Measurements from ENCODE around the gene VAMP8. TPM values are rescaled to one million over a fixed set of nuclear protein-coding genes. Genes with fewer than 3 reads are reported as not detected.
"Not testable (repeated sequence)": the region's sequence is repeated elsewhere in the genome, so short reads cannot be mapped to it uniquely, and the experiment has no call there.

Gene VAMP8
- total RNA-seq, 1 experiment from 2014 or later = 25.0 TPM

DNA sequence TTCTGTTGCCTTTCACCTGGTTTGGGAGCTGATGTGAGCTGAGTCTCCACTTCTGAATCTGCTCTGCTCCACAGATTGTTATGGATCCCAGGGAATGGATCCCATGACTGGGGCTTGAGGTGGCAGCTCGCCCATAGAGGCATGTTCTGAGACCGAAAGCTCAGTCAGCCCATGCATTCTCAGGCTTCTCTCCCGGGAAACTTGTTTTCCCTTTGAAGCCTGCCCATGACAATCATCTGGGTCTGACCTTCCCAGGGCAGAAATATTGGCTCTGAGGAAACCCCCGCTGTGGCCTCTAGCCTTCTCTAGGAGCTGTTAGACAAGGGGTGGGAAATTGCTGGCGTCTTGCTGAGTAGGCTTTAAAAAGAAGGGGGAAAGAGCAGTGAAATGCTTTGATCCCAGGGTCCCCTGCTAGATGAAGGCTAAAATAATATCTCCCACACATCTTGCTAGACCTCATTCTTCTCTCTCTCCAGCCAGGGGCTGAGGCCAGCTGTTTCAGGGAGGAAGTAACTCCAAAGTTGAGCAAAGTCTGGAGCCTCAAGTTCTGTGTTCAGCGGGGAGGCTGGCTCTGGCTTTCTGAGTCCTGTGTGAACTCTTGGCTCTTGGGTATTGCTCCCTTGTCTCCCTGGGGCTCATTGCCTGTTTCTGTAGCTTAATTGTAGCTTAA lies 2.0 kb downstream of the VAMP8 start:
- no peak for DNase-seq (ENCODE audit: low read depth)

DNA sequence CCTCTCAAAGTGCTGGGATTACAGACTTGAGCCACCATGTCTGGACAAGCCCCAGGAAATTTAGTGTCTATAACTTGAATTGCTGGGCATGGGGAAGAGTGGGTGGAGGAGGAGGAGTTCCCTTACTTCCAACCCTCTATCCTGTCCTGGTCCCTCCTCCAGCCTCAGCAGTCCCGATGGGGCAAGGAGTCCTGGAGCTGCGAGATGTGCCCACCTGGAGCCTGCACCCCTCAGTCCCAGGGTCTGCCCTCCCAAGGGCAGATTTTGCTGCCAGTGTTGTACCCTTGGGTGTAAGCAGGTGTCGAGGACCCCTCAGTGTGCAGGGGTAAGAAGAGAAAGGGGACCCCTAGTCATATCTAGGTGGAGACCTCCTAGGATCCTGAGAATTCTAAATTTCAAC lies 2.8 kb downstream of the VAMP8 start:
- no peak for DNase-seq (ENCODE audit: low read depth)

DNA sequence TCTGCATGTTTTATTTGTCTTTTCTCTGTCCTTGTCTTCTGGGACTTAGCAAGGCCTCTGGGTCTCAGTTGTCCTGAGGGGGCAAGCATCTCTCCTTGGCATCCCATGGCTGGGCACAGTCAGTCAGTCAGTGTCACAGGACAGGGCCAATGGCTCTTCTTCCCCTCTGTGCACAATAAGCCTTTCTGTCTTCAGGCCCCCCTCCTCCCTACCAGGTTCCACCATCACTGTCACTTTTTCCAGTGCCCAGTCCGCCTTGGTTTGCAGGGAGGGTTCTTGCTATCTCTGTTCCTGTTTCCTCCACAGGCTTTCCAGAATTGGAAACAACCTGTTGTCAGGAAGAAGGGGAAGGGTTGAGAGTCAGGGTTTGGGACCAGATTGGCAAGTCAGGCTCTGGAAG lies 5.1 kb downstream of the VAMP8 start:
- no peak for DNase-seq (ENCODE audit: low read depth)

DNA sequence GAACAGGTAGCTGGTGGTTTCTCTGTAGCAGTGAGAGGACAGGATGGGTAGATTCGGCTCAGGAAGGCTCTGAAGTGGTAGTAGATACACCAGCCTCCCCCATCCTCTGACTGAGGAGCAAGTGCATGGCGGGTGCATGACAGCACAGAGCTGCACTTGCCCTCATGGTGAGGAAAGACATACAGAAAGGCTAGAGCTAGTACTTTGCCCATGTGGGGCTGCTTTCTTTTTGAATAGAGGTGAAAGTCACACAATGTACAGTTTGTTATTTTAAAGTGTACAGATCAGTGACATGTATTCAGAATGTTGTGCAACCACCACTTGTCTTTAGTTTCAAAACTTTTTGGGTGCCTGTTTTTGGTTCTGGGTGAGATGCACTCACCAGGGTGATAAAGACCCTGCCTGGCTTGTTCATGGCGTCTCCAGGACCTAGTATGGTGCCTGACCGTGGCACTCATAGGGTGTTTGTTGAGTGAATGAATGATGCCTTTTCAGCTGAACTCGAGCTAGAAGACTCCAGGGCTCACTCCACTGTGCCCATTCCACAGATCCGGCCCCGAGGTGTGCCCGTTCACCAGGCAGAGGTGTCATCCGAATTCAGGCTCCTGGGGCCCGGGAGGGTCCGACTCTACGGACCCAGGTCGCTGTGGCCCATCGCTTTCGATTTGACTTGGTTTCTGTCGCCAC lies 6.4 kb downstream of the VAMP8 start:
- no peak for DNase-seq (ENCODE audit: low read depth)

DNA sequence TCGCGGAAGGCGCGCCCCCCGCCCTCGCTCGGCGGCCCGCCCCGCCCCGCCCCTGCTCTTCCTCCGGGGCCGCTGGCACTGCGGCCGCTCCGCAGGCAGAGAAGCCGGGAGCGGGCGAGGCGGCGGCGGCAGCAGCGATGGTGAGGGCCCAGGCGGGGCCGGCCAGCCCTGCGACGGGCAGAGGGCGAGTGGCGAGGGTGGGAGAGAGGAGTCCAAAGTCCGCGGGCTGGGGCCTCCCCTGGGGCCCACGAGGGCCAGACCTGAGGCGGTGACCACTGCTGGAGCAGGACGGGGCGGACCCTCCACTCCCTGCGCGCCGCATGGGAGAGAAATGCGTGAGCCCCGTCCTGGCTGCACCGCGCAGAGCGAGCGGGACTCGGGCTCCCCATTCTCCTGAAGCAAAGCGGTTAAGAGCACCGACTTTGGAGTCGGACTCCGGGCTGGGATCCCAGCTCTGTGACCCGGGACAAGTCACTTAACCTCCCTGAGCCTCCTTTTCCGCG lies 7.0 kb downstream of the VAMP8 start, which contains the start of gene VAMP5:
VAMP5 (plus strand) TSS at position 78 of the 503 bp plus-strand sequence; CDS start at position 138, 60 bp downstream.
- DNase-seq (ENCODE audit: low read depth) = peak; percentile 46

DNA sequence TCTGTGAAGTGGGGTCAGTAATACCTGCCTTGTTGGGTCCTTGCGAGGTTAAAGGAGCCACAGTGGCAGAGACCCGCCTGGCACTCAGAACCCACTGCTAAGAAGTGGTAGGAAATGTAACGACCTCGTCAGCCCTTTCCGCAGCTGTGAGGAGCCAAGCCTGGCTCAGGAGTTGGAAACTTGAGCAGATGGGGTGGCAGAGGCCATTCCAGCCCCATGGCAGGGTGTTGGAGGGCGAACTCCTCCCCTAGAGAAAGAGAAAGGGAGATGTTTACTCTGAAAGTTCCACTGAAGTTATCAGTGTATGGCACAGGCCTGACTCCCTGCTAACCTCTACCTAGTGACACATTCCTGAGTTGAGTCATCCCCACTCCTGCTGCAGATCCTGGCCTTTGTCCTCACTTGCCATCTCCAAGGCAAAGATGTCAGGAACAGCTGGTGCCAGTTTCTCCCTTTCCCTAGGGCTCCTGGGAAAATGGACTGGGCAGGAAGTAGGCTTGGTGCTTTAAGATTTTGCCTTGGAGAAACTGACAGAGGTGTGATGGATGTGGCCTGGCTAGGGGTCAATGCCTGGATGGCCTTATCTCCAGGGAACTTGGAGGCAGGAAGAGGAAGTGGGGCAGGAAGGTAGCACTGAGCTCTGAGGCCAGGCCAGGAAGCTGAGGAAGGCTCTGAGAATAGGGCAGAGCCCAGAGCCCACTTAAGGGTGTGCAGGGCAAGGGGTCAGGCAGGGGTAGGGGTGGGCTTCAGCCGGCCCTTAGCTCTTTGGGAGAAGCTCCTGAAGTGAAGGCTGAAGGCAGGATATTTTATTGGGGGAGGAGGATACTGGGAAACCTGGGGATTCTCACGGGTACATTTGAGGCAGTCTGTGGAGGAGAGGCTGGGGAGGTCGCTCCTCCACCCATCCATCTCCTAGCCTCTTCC lies 7.7 kb downstream of the VAMP8 start:
- peak; percentile 97 for DNase-seq (ENCODE audit: low read depth)

DNA sequence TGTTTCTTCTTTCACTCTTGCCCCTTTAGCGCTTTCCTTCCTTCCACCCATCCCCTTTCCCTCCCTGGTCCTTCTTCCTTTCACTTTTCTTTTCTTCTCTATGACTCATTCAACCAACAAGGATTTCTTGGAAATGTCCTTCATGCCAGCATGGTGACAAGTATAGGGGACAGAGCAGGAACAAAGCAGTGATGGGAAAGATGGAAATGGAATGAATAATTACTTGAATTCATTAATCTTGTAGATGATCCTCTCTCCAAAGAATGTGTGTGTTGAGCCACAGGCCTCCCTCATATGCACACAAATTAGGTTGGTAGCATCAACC lies 8.4 kb downstream of the VAMP8 start:
- peak; percentile 78 for DNase-seq (ENCODE audit: low read depth)

DNA sequence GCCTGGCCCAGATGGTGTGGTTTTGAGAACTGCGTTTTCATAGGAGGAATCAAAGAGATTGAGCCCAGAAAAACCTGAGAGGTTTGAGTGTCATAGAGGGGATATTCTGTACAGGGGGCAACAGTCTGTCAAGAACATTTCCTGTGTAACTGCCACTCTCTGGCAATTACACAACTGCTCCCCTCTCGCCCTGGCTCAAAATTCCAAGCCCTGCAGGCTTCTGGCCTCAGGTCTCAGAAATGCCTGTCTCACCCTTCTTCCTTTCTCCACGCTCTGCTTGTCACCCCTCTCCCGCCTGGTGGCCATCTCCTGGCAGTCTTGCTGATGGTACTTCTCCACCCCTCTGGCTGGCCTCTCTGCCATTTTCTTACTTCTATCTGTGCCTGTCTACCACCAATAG lies 10.8 kb downstream of the VAMP8 start:
- DNase-seq (ENCODE audit: low read depth) = no peak

DNA sequence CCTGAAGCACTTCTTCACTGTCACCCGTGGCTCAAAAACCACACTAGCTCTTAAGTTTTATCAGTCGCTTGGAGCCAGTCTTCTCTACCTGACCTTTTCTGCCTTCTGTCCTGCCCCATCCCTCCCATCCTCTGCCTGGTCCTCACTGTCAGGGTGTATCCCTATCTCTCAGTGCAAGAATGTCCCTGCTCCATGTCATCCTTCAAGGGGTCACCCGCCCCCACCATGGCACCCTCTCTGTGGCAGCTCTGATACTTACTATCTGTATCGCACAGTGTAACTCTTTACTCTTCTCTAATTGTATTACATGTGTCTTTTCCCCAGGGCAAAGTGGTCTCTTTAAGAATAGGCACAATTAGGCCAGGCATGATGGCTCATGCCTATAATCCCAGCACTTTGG lies 11.3 kb downstream of the VAMP8 start:
- DNase-seq (ENCODE audit: low read depth) = no peak

DNA sequence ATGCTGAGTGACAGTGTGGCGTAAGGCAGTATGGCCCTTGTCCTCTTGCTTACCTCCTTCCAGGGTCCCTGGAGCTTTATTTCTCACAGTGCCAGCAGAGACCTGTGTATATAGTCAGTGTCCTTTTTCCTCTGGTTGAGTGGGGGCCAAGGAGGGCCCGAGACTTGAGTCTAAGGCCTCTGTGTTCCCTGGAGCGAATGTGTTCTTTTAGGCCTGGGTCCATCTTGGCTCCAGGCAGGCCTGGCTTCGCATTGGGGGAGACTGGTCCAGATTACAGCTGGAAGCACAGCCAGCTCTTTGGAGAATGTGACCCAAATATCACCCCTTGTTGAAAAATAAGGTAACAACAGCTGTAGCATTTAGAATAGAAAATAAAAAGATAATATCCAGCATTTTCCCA lies 11.8 kb downstream of the VAMP8 start:
- no peak for DNase-seq (ENCODE audit: low read depth)

DNA sequence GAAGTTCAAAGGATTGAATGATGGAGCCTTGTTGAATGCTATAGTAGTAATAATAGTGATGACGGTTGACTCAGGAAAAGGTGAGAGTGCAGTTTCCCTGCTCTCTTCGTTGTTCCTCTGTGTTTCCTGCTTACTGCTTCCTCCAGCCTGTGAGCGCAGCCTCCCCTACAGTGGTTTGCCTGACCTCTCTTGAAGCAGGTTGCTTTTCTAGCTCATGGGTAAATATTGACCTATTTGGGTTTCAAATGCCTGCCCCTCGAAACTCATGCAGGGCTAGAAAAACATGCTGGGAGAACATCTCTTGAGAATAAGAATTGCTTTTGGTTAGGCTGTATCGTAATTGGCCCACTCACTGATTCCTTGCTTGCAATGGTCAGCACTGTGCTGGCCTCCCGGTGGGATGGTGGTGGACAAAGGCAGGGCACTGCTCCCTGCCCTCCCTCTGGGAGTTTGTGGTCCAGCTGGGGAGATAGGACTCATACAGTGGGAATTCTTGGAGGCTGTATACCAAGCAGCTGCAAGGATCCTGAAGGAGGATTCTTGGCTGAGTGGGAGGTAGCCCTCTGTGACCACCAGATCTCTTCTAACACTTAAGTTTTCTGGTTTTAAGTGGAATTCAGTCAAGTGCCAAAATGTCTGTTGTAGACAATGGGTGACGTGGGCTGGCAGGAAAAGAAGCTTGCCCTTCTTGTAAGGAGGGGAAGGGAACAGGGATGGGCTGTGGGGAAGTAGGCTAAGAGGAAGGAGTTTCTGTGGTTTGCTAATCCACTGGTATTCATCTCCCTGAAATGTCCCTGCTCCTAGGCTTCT lies 12.8 kb downstream of the VAMP8 start:
- DNase-seq (ENCODE audit: low read depth) = peak; percentile 93

DNA sequence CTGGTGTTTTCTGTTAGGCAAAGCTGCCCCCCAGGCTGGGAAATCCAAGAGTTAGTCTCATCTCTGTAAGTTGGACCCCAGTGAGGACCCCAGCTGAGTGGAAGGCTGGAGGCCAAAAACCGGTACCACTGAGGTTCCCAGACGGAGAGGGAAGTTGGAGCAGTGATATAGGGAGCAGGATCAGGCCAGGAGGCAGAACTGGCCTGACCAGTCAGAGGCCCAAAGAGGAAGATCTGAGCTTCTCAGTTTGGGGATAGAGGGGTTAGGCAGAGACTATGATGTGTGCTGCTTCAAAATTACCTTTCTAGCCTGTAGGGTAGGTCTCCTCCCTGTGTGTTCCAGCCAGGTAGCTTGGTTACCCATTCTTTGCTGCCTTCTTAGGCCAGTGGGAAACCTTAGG lies 13.6 kb downstream of the VAMP8 start:
- DNase-seq (ENCODE audit: low read depth) = no peak

DNA sequence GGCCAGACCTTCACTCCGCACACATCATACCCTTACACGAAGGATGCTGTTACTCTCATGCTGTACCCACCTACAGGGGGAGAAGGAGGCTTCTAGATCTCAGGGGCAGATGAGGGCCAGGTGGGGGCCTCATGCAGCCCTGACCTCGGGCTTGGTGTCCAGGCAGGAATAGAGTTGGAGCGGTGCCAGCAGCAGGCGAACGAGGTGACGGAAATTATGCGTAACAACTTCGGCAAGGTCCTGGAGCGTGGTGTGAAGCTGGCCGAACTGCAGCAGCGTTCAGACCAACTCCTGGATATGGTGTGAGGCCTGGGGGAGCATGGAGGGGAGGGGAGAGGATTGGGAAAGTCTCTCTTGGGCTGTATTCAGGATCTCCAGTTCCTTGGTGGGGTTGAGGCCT lies 14.2 kb downstream of the VAMP8 start:
- no peak for DNase-seq (ENCODE audit: low read depth)

DNA sequence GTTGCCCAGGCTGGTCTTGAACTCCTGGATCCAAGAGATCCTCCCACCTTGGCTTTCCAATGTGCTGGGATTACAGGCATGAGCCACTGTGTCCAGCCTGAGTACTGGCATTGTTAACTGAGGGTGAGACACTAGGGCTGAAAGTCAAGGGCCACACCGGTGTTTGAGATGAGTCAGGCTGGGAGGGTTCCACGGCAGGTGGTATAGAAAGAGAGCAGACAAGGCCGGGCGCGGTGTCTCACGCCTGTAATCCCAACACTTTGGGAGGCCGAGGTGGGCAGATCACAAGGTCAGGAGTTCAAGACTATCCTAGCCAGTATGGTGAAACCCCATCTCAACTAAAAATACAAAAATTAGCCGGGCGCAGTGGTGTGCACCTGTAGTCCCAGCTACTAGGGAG lies 14.9 kb downstream of the VAMP8 start:
- not testable (repeated sequence) for DNase-seq (ENCODE audit: low read depth)

DNA sequence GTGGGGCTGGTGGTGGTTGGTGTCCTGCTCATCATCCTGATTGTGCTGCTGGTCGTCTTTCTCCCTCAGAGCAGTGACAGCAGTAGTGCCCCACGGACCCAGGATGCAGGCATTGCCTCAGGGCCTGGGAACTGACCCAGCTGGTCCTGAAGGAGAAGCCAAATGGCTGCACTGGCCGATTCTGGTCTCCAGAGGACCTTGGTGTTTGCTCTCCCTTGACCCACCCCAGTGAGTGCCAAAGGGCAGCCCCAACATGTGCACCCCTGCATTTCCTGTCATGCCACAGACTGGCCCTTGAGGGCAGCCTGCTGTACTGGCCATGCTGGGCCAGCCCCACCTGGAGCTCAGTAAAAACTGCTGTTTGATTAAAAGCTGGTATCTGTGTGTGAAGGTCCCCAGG lies 15.6 kb downstream of the VAMP8 start:
- DNase-seq (ENCODE audit: low read depth) = no peak

DNA sequence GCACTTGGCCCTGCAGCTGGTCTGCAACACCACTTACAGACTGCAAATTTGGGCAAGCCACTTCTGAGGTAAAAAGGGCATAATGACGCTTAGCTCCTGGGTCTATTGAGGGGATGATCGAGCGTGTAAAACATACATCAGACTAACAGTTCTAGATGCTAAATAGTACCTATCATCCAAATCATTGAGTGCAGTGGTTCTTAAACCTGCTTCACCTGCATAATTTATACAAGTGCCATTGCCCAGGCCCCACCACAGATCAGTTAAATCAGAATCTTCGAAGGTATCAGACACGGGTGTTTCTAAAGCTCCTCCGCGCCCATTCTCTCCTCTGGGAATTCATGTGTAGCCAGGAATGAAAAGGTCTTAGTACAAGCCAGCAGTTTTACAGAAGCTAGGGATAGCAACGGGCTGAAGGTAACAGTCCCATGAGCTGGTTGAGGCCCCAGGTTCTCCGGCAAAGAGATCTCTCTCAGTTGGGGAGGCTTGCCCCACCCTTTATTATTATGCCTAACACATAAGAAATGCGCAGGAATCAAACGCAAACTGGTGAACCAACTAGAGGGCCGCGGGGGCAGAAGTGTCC lies 17.4 kb downstream of the VAMP8 start:
- DNase-seq (ENCODE audit: low read depth) = no peak

DNA sequence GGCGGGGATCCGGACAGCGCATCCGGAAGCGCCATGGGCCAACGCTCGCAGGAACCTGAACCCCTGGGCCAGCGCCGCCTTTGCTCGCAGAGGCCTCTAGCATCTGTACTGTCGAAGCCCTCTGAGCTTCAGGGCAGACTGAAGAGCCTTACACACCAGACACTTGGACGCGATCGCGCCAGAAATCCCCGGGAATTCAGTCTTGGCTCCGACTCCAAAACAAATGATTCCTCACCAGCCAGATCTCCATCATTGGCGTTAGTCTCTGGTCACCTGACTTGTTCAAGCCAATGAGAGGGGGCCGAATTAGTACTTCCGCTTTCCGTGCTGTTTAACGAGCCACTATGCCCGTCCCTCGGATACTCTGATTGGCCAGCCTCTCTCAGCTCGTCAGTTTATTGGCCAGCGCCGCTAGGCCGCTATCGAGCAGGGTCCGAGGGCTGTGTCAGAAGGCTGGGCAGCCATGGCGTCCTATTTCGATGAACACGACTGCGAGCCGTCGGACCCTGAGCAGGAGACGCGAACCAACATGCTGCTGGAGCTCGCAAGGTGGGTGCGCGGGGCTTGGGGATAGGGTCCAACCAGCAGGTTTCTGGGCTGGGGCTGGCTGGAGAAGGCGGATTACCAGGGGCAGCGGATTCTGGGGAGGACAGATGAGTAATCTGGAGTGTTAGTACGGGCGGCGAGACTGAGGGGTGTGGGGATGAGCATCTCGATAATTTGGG lies 18.1 kb downstream of the VAMP8 start, which contains the start of gene RNF181:
RNF181 (plus strand) TSS at position 445 of the 725 bp plus-strand sequence; CDS start at position 464, 19 bp downstream.
- DNase-seq (ENCODE audit: low read depth) = peak; percentile 99

DNA sequence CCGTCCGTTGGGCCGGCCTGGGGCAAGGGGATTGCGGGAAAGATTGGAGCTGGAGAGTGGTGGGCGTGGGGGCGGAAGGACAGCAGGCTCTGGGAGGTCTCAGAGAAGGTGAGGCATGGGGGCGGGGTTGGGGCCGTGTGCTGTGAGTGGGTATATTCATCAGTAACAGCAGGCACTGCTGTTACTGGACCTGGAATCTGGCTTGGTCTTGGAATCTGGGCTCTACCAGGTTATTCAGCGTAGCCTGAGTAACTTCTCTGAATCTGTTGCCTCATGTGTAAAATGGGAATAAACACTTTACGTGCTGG lies 18.6 kb downstream of the VAMP8 start:
- no peak for DNase-seq (ENCODE audit: low read depth)

DNA sequence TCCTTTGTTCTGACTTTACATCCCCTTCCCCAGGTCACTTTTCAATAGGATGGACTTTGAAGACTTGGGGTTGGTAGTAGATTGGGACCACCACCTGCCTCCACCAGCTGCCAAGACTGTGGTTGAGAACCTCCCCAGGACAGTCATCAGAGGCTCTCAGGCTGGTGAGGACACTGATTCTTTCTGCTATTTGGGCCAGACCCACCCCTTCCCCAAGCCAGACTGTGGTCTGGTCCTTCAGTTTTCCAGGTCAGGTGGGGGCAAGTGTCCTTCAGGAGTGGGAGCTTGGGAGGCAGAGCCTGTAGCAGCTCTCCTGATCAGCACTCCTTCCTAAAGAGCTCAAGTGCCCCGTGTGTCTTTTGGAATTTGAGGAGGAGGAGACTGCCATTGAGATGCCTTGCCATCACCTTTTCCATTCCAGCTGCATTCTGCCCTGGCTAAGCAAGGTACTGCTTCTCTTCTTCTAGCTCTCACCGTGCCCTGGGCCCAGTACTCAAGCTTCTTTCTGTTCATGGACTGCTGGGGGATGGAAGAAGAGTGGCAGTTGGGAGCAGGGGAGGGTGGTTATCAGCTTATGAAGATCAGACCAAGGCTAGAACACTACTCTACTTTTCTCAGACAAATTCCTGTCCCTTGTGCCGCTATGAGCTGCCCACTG lies 19.2 kb downstream of the VAMP8 start:
- no peak for DNase-seq (ENCODE audit: low read depth)

DNA sequence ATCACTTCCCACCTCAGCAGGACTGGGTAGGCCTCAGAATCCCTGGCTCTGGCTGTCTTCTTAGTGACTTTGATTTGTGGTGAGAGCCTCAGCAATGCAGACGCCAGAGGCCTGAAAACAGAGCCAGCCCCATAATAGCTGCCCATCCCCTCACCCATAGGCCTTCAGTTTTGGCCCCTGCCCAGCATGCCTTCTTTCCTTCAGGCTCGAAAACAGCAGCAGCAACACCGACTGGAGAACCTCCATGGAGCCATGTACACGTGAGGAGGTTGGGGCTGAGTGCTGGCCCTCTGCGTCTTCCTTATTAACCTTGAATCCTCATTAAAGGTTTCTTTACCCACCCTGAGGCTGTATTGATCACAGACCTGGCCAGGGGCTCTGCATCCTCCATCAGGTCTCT lies 19.9 kb downstream of the VAMP8 start:
- no peak for DNase-seq (ENCODE audit: low read depth)
